Superior temporal gyrus (tissue), 1 donor: ENCODE data around the gene STAT6.
A peak's percentile ranks its signal among the peaks of the same experiment; 100 is the strongest.
"Not testable (repeated sequence)": the region's sequence is repeated elsewhere in the genome, so short reads cannot be mapped to it uniquely, and the experiment has no call there.

Source experiments
- DNase-seq: peaks from one replicate; pipeline ENCODE4 v3.0.0-alpha.2; 2016; ENCODE audit errors: extremely low spot score

Gene STAT6

DNA sequence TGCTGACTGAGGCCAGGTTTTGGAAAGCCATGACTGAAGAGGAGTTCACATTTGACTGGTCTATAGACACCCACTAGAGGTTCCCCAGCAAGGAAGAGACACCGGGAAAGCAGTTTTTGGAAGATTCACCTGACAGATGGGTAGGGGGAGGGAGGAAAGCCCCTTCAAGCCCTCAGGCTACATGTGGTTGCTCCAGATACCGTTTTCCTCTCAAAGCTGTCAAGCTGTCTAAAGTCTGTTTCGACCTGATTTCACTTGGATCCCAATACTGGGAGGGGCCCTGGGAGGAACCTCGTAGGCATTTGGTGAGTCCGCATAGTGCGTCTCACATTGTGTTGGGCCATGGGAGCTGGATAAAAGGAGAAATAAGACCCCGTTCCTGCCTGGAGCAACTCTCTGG lies 15.4 kb upstream of the STAT6 start:
- DNase-seq, result no peak

DNA sequence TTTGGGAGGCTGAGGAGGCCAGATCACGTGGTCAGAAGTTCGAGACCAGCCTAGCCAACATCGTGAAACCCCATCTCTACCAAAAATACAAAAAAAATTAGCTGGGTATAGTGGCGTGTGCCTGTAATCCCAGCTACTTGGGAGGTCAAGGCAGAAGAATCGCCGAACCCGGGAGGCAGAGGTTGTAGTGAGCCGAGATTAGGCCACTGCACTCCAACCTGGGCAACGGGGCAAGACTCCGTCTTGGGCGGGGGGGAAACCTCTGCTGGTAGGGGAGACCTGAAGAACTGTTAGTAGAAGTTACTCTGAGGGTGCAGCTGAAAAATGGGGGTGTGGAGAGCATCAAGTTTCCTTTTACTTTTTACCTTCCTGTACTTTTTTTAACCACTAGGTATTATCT lies 14.9 kb upstream of the STAT6 start:
- DNase-seq, result no peak

DNA sequence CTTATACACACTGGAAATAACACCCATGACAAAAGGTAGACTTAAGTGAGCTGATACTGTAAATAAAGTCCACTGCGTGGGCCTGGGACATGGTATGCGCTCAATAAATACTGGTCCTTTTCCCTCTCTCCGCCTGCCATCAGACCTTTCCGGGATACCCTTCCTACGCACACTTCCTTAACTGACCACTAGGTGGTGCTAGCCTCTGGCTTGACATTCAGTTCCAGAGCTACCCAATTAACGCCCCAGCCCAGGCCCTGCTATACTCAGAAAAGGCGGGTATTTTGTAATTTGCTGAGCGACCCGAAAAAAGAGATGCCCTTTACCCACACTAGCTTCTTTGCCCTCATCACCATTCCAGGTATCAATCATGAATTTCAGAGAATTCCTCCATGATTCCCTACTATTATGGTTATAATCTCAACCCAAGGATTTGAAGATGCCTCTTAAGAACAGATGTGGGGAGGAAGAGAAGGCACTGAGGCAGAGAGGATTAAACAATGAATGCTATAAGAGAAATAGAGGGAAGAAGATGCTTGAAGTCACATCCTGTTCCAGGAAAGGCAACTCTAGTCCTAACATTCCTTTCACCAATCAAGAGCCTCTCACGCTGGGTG lies 13.2 kb upstream of the STAT6 start:
- peak; percentile 94 for DNase-seq

DNA sequence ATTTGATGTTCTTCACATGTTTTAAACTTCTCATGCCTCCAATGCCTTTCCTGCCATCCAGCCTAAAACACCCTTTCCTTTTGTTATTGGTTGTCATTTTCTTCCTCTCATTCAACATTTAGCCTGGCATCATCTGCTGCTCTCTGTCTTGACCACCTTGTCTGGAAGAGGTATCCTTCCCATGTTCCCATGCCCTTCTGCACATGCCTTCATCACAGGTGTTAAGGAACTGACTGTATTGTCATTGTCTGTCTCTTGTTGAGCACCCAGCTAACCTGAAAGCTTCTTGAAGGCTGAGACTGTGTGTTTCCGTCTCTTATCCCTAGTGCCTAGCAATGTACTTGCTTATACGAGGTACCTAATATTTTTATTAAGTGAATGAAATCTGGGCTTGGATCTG lies 12.7 kb upstream of the STAT6 start:
- no peak for DNase-seq

DNA sequence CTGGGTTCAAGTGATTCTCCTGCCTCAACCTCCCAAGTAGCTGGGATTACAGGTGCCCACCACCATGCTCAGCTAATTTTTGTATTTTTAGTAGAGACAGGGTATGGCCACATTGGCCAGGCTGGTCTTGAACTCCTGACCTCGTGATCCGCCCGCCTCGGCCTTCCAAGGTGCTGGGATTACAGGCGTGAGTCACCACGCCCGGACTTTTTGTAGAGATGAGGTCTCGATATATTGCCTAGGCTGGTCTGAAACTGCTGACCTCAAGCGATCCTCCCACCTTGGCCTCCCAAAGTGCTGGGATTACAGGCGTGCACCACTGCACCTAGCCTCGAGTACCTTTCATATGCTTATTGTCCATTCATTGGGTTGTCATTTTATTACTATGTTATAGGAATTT lies 9.6 kb upstream of the STAT6 start:
- not testable (repeated sequence) for DNase-seq

DNA sequence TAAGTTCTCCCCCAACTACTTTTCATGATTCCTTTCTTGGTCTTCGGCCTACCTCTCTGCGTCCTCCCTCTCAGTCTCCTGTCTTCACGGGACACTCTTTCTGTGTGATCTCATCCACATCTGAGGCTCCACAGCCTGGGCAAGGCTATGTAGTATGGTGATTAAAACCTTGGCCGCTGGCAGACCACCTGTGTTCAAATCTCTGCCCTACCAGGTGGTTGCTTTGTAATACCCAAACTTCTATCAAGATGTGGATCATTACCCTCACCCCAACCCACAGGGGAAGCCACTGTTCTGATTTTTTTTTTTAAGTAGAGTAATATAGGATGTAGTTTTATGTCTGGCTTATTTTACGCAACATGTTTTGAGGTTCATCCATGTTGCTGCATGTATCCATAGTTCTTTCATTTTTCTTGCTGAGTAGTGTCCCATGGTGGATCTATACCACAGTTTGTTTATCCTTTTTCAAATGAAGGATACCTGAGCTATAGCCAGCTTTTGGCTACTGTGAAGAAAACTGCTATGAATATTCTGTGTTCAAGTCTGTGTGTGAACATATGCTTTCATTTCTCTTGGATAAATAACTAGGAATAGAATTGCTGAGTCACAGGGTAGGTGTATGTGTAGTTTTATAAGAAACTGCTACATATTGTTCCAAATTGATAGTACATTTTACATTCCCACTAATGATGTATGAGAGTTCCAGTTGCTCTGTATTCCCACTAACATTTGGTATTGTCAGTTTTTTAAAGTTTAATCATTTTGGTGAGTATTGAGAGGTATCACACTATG lies 8.3 kb upstream of the STAT6 start:
- no peak for DNase-seq

DNA sequence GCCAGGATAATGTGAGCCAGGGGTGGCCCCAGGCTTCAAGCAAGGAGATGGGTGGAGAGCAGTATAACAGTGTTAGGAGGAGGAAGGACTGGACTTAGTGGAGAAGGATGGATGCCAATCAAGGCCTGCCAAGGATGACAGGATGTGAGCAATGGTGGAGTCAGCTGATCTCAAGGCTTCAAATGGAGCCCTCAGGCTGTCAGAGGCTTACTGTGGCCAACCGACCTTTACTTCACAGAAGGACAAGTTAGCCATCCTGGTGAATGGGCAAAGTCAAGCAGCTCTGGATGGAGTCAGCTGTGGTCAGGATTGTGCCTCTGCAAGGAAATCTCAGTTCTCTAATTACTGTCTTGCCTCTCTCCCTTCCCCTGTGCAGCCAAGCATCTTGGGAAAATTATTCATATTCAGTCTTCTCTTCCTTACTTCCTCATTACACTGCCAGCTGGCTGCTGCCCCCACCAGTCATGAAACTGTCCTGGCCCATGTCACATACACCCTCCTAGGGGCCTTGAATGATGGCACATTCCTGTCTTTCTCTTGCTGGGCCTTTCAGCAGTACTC lies 7.6 kb upstream of the STAT6 start:
- DNase-seq, result no peak

DNA sequence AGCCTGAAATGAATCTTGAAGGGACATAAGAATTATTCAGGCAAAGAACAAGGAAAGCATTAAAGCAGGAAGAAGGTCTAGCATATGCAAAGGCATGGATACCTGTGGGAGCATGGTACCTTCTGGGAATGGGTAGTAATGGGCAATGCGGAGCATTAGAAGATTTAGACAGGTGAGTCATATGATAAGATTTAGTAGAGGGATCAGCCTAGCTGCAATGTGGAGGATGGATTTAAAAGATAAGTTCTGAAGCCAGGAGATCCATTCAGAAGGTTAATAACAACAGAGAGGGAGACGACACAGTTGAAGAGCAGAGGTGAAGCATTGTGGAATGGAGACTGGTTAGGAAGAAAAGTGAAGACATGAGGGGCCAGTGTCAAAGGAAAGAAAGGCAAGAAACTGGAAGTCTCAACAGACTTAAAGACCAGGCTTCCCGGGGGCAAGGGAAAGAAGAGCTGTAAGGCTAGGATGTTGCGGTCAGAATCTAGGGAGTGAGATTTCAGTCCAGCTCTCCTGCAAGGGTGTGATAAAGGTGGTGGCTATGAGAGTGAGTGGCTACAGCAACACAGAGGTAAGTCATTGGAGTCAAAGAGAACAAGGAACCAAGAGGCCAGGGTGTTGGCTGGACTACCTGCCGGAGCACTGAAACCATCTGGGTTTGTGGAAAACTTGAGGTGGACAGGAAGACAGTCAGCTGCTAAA lies 5.6 kb upstream of the STAT6 start:
- DNase-seq, result no peak

DNA sequence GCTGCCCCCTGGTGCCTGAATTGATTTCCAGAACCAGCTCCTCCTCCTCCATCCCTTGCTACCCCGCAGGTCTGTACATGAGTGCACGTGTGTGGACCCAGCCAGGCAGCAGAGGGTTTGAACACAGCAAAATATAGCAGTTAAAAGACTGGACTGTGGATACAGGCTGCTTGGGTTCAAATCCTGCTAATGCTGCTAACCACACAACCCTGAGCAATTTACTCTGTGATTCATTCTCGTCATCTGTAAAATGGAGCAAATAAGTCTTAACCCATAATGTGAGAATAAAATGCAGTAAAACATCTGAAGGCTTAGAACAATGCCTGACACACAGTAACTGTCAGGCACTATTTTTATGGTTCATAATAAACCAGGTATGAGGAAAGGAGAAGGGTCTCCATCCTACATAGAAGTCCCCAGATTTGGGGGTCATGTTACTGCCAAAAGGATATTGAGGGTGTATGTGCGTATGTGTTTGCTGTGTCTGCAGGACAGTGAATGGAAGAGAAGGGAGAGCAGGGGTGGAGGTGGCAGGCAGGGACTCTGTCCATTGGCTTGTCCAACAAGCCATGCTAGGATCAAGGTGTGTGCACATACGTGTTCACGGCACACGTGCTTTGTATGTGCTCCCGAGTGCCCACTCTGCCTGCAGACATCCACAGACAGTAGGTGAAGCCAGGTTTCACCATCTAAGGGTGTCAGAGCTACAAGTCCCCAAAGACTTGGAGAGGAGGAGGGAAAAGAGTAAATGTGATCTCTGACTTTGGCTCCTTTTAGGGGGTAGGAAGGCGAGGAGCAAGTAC lies 1.5 kb upstream of the STAT6 start:
- DNase-seq, result peak; percentile 92

DNA sequence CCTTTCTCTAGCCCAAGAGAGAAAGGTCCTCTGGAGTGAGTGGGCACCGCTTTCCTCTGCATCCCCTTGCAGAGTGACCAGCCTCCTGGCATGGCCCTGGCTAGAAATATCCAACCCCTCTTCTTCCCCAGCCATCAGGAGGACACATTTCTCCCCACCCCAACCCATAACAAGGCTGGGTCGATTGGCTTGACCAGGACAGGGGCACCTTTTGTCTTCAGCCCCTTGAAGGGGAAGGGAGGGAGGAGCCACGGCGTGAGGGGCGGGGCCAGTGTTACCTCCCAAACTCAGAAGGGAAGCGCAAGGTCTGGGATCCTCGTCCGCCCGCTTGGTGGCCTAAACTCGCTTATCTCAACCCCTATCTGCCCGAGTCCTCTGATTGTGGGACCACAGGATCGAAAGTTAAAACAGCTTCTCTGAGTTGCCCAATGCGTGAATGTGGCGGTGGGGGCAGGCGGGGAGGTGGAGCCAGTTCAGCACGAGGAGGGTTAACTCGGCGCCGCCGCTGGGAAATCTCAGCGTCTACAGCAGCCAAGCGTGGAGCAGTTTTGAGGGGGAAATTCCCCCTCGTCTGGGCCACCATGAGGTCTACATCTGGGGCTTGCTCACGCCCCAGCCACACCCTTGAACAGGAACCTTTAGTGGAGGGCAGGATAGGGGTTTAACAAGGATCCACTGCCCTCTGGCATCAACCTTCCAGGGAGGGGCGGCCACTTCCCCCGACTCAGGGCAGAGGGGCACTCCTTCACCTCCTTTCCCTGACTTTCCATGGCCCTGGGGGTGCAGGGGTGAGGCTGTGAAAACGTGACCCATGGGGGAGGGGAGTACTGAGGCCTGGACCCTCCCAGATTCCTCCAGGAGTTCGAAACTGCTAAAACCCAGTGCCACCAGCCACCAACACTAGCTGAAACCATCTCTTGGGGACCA lies 795 bp downstream of the STAT6 start:
- no peak for DNase-seq

DNA sequence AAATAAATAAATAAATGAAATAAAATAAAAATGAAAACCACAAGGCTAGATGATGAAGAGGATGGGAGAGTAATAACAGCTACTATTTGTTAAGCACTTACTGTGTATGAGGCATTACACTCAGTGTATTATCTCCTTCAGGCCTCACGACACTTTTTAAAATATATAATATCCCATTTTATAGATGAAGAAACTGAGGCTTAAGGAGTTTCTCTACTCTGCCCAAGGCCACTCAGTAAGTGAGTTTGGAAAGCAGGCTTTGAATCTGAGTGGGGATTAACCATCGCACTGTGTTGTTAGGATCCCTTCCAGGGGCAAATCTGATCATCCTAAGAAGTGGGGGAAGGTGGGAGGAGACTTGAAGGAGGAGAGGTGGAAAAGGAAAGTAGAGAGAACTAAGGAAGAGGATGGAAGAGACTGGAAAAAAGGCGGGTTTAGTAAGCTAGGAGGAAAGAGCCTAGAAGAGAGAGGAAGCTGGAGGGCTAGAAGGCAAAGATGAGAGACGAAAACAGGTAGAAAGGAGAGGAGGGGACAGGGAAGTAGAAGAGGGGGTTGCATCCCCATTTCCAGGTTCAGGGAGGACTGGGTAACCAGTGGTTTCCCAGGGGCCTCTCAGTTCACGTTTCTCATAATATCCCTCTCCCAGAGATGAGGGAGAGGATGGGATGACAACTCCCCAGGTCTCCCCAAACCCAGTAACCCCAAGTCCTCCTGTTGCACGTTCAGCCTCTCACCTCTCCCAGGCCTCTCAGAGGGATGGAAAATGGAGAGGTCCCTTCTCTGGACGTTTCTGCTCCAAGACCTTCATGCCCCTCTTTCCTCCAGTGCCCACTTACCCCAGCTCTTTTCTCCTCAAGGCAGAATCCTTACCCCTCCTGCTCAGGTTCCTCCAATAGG lies 1.7 kb downstream of the STAT6 start:
- DNase-seq, result no peak

DNA sequence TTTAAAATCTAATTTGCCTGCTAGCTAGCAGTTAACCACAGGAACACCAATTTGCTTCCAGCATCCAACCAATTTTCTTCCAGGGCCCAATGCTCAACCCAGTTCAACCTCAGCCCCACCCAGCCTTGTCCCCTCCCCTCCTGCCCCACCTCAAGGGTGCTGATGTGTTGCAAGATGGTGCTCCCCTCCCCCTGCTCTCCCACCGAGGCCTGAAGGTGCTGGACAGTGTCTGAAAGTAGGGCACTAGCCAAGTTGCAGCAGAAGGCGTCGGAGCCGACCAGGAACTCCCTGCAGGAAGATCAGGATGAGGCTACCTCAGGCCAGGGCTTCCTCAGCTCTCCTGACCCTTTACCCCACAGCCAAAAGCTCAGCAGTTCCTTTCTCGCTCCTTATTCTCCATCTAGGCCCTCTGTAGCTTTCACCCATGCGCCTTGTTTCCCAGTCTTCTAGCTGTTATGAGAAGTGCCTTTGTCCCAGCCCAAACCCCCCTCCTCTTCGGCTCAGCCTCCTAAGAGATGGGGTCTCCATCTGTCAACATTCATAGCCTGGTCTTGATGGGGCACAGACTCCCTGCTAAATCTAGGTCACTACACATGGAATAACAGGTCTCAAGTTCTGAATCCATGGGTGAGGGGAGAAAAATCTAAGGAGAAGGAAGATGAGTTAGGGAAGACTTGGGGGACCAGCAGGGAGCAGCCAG lies 3.6 kb downstream of the STAT6 start:
- DNase-seq, result no peak

DNA sequence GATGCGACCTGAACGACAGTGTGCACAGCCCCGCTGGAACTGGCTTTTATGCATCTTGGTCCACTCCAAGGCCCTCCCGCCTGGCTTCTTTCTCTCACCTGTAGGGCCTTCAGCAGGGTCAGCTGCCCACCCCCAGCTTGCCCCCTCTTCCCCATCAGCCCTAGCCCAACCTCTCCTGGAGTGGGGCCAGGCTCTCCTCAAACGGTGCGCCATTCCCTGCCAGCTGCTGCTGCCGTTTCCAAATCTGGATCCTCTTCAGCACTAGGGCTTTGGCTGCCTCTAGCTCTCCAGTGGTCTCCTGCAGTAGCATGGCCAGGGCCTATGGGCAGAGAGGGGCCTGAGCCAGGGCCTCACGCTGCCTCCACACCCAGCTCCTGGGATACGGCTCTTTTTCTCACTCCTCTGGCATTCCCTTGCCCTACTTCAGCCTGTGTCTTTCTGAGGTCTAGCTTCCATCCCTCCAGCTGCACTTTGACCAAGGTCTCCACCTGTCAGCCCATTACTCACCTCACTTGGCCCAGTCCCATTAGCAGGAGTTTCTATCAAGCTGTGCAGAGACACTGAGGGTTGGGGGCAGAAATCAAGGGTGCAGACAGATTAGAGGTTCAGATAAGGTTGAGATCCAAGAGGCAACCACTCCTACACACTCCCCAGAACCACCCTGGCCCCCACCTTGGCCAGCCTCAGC lies 5.0 kb downstream of the STAT6 start:
- DNase-seq, result no peak

DNA sequence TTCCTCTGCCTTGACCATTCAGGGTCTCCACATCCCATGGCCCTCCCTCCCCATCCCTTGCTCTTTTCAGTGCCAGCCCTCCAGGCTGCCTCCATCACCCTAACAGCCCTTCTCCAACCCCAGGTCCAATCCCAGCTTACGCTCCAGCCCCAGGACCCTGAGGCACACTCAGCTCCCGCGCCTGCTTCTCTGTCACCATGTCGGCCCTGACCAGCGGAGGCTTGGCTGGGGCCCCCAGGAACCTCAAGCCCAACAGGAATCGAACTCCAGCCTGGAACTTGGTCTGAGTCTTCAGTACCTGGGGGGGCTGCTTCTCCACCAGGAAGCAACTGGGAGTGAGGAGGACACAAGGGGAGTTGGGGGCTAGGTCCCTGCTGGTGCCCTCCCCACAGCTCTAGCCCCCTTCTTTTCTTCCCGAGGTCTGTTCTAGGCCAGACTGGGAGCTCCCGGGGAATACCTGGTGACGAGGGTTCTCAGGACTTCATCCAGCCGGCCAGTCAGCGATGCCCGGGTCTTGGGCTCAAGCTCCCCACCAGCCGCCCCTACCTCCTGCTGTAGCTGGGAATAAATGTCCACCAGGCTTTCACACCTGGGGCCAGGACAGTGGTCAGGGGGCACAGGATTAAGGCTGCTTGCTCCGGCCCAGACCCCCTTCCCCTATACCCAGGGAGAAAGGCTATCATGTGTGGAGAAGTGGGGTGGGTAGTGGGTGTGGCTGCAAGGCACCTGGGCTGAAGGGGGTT lies 6.0 kb downstream of the STAT6 start:
- no peak for DNase-seq

DNA sequence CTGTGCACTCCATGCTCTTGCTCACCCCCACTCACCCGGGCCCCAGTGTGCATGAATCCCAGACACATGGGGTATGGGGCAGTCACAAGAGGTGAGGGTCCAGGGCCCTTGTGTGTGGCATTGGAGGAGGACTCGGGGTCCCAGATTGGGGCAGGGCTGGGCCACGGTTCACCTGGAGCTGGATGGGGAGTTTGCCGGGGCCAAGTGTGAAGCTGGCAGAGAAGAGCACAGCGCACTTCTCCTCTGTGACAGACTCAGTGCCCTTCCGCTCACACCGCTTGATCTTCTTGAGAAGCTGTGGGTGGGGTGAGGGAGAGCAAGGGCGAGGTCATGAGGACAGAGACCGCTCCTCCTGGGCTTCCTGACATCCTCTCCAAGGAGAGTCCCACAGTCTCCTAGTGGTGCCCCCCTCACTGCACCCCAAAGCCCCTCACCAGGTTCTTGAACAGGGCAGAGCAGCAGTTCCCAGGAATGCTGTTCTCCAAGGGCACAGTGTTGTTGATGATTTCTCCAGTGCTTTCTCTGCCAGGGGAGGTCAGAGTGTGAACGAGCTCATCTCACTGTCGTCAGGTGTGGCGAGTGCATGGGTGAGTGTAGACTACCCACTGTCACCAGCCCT lies 6.8 kb downstream of the STAT6 start:
- no peak for DNase-seq

DNA sequence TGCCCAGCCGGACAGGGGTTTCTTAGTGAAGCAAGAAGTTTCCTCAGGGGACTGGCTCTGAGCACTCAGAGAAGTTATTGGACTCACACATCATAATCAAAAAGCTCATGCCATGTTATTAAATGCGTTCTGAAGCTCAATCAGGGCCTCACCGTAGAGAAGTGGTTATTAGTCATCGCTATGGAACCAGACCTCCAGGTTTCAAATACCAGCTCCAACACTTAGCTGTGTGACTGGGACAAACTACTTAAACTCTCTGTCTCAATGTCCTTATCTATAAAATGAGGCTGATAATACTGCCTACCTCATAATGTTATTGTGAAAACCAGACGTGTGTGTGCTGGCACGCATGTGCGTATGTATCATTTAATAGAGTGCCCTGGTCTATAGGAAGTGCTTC lies 7.3 kb downstream of the STAT6 start:
- DNase-seq, result no peak
